Type B pancreatic cell (in vitro differentiated cells): ENCODE data around the gene CCL8. TPM values are rescaled to one million over a fixed set of nuclear protein-coding genes. Genes with fewer than 3 reads are reported as not detected.
"Not testable (repeated sequence)": the region's sequence is repeated elsewhere in the genome, so short reads cannot be mapped to it uniquely, and the experiment has no call there.

Source experiments
- DNase-seq: peaks from one replicate; pipeline ENCODE4 v3.0.0; 2021; ENCODE audit warnings: mixed read lengths; ENCODE audit not compliant: unreplicated experiment; ENCODE audit errors: extremely low spot score
- H3K27ac Mint-ChIP-seq: 2 replicates; pipeline ENCODE4 v1.8.0; 2021; ENCODE audit warnings: mild to moderate bottlenecking, mixed read lengths
- H3K27me3 Mint-ChIP-seq: 2 replicates; pipeline ENCODE4 v1.8.0; 2021; ENCODE audit warnings: mixed read lengths
- H3K36me3 Mint-ChIP-seq: 2 replicates; pipeline ENCODE4 v1.8.0; 2021; ENCODE audit warnings: mixed read lengths
- H3K4me1 Mint-ChIP-seq: one replicate; pipeline ENCODE4 v1.8.0; 2021; ENCODE audit warnings: mixed read lengths; ENCODE audit not compliant: unreplicated experiment
- H3K4me3 Mint-ChIP-seq: 2 replicates; pipeline ENCODE4 v1.8.0; 2021; ENCODE audit warnings: mild to moderate bottlenecking, mixed read lengths
- H3K9me3 Mint-ChIP-seq: 2 replicates; pipeline ENCODE4 v1.8.0; 2021; ENCODE audit warnings: mixed read lengths
- total RNA-seq: library from RNA; stranded (reverse); gene quantifications from 2 replicates; pipeline ENCODE4 v1.2.1, GENCODE V29; 2021; ENCODE audit warnings: low replicate concordance
- TF ChIP-seq, protein P1 (sequence below): fragments of 200-600 bp; sonication (generic); conservative IDR thresholded peaks from 2 replicates; pipeline ENCODE4 v1.5.0; 2021; ENCODE audit warnings: antibody characterized with exemption, mild to moderate bottlenecking

Gene CCL8
- total RNA-seq, 1 donor from 2014 or later, result not detected

DNA sequence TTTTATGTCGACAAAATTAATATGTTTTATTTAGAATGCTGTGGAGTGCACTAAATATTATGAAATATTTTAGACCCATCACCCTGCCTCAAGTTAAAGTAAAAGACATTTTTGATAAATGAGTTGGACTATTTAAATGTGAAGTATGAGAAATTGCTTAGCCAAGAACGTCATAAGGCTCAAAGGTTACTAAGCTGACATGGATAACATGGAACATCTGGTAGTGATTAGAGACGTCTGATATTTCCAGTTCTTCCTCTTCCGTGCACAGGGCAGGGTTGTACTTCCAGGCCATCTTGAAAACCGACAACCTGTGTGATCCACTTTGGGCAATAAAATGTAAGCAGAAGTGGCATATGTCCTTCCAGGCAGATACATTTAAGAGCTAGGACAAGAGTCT lies 7.2 kb upstream of the CCL8 start:
- TF ChIP-seq, protein P1, sequence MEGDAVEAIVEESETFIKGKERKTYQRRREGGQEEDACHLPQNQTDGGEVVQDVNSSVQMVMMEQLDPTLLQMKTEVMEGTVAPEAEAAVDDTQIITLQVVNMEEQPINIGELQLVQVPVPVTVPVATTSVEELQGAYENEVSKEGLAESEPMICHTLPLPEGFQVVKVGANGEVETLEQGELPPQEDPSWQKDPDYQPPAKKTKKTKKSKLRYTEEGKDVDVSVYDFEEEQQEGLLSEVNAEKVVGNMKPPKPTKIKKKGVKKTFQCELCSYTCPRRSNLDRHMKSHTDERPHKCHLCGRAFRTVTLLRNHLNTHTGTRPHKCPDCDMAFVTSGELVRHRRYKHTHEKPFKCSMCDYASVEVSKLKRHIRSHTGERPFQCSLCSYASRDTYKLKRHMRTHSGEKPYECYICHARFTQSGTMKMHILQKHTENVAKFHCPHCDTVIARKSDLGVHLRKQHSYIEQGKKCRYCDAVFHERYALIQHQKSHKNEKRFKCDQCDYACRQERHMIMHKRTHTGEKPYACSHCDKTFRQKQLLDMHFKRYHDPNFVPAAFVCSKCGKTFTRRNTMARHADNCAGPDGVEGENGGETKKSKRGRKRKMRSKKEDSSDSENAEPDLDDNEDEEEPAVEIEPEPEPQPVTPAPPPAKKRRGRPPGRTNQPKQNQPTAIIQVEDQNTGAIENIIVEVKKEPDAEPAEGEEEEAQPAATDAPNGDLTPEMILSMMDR, result no peak
- no peak for DNase-seq
- H3K4me1 Mint-ChIP-seq, result peaks cover 6% of the 10 kb centered on the region
- H3K4me3 Mint-ChIP-seq, result no peak overlapping the region
- peaks cover 14% of the 10 kb centered on the region for H3K27me3 Mint-ChIP-seq
- H3K36me3 Mint-ChIP-seq, result no peaks in the 10 kb centered on the region
- no peaks in the 10 kb centered on the region for H3K9me3 Mint-ChIP-seq
- peak overlapping the region; percentile 37 for H3K27ac Mint-ChIP-seq

- Mint-ChIP-seq H3K27me3 (peaks cover 14% of the 10 kb centered on the region), H3K9me3 (no peaks in the 10 kb centered on the region), H3K27ac (no peak overlapping the region), H3K4me3 (no peak overlapping the region), H3K4me1 (peaks cover 6% of the 10 kb centered on the region), H3K36me3 (no peaks in the 10 kb centered on the region)
- TF ChIP-seq, protein P1, result no peak
- no peak for DNase-seq
These were observed 6.1 kb upstream of the CCL8 start for GRCh38 chr17:34313164-34313563.

- H3K27me3 Mint-ChIP-seq, result peaks cover 14% of the 10 kb centered on the region
- no peak overlapping the region for H3K27ac Mint-ChIP-seq
- no peak for DNase-seq
These were observed 5.0 kb upstream of the CCL8 start for GRCh38 chr17:34314279-34314678.

DNA sequence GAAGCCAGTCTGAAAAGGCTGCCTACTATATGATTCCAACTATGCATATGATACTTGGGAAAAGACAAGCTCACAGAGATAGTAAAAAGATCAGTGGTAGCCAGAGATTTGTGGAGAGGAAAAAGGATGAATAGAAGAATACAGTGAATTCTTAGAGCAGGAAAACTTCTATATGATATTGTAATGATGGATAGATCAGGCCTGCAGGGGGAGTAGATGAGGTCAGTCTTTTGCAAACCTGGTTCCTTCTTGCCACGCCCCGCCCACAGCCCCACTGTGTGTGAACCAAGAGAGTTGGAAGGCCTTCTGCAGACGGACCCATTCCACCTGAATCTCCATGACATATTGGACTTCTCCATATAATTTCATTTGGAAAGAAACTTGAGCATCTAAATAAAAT lies 761 bp upstream of the CCL8 start:
- TF ChIP-seq, protein P1, result no peak
- H3K9me3 Mint-ChIP-seq, result no peaks in the 10 kb centered on the region
- no peak for DNase-seq
- H3K4me1 Mint-ChIP-seq, result no peaks in the 10 kb centered on the region
- H3K36me3 Mint-ChIP-seq, result no peaks in the 10 kb centered on the region
- no peak overlapping the region for H3K27ac Mint-ChIP-seq
- peaks cover 9% of the 10 kb centered on the region for H3K27me3 Mint-ChIP-seq
- no peak overlapping the region for H3K4me3 Mint-ChIP-seq

More at GRCh38 chr17:34314279-34314678, 5.0 kb upstream of the CCL8 start:
- peaks cover 6% of the 10 kb centered on the region for H3K4me1 Mint-ChIP-seq
- H3K4me3 Mint-ChIP-seq, result no peak overlapping the region
- no peaks in the 10 kb centered on the region for H3K9me3 Mint-ChIP-seq
- TF ChIP-seq, protein P1, result no peak
- no peaks in the 10 kb centered on the region for H3K36me3 Mint-ChIP-seq

DNA sequence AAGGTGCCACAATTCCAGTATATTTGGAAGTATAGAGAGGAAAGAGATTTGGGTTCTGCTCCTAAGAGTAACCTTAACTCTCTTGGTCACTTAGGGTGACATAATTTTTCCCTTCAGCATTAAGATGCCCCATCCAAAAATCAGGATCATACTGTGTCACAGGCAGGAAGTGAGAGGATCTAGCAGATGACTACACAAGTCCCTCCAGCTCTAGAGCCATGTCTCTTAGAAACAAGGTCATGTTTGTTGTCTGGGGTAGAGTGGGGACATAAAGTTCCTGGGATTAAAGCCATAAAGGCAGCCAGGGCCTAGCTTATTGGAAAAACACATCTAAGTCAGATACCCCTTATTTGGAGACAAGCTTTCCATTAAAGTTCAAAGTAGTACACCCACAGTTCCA lies 2.7 kb downstream of the CCL8 start:
- no peak overlapping the region for H3K27ac Mint-ChIP-seq
- H3K36me3 Mint-ChIP-seq, result no peaks in the 10 kb centered on the region
- TF ChIP-seq, protein P1, result no peak
- DNase-seq, result no peak
- H3K4me1 Mint-ChIP-seq, result no peaks in the 10 kb centered on the region
- H3K27me3 Mint-ChIP-seq, result peaks cover 3% of the 10 kb centered on the region
- H3K9me3 Mint-ChIP-seq, result no peaks in the 10 kb centered on the region
- no peak overlapping the region for H3K4me3 Mint-ChIP-seq

GRCh38 chr17:34327580-34327979 lies 8.3 kb downstream of the CCL8 start:
- not testable (repeated sequence) for DNase-seq, H3K4me1 Mint-ChIP-seq

More at GRCh38 chr17:34327580-34327979, 8.3 kb downstream of the CCL8 start:
- H3K36me3 Mint-ChIP-seq, H3K4me3 Mint-ChIP-seq, H3K27me3 Mint-ChIP-seq, H3K27ac Mint-ChIP-seq, H3K9me3 Mint-ChIP-seq: not testable (repeated sequence)
